Calu3 (cell line): Measurements from ENCODE around the gene CPEB4. TPM values are rescaled to one million over a fixed set of nuclear protein-coding genes. Genes with fewer than 3 reads are reported as not detected.

Experiments used
- BruUV-seq: library from RNA; stranded (reverse); fragments of 400-500 nt; replicated peaks from 2 replicates; lab custom pipeline; 2021; lab: Mats Ljungman, UMichigan
- CTCF ChIA-PET: fragments of 300-600 bp; sonication (Branson Sonifier 250); formaldehyde crosslinking; loops from one replicate; lab custom pipeline; 2022; ENCODE audit warnings: antibody characterized with exemption; lab: Charles Lee
- DNase-seq: peaks from one replicate; pipeline ENCODE4 v3.0.0; 2022
- H3K27ac Mint-ChIP-seq: one replicate; pipeline ENCODE4 v1.8.0; 2022; ENCODE audit warnings: mixed read lengths; ENCODE audit not compliant: unreplicated experiment
- H3K27me3 Mint-ChIP-seq: one replicate; pipeline ENCODE4 v1.8.0; 2022; ENCODE audit warnings: mixed read lengths; ENCODE audit not compliant: unreplicated experiment
- H3K36me3 Mint-ChIP-seq: one replicate; pipeline ENCODE4 v1.8.0; 2022; ENCODE audit warnings: mild to moderate bottlenecking, moderate library complexity, mixed read lengths; ENCODE audit not compliant: insufficient read depth, unreplicated experiment
- H3K4me1 Mint-ChIP-seq: one replicate; pipeline ENCODE4 v1.8.0; 2022; ENCODE audit warnings: mild to moderate bottlenecking, low read depth, mixed read lengths; ENCODE audit not compliant: unreplicated experiment
- H3K4me3 Mint-ChIP-seq: one replicate; pipeline ENCODE4 v1.8.0; 2022; ENCODE audit warnings: mild to moderate bottlenecking, low read depth, moderate library complexity, mixed read lengths; ENCODE audit not compliant: unreplicated experiment
- H3K9me3 Mint-ChIP-seq: one replicate; pipeline ENCODE4 v1.8.0; 2022; ENCODE audit warnings: low read depth, mixed read lengths; ENCODE audit not compliant: unreplicated experiment
- CTCF ChIP-seq: fragments of 200-600 bp; IDR thresholded peaks from one replicate; pipeline ENCODE4 v1.8.0; 2022; ENCODE audit warnings: antibody characterized with exemption; ENCODE audit not compliant: unreplicated experiment
- intact Hi-C: fragments of 100-400 bp; cut with micrococcal nuclease; formaldehyde crosslinking; loops from one replicate; pipeline ENCODE4 v1.10.0; 2022; ENCODE audit not compliant: unreplicated experiment
- total RNA-seq: library from RNA; stranded (reverse); gene quantifications from 2 replicates; pipeline ENCODE4 v1.2.3, GENCODE V29; 2022

Gene CPEB4
- total RNA-seq, 1 experiment from 2014 or later: 30.8 TPM

- peaks cover 22% of the 10 kb centered on the region for H3K4me1 Mint-ChIP-seq
- no peaks in the 10 kb centered on the region for H3K27me3 Mint-ChIP-seq
- no TSS peak for BruUV-seq
Measured at GRCh38 chr5:173919443-173919842, 31.3 kb downstream of the CPEB4 start.

GRCh38 chr5:173920024-173920753 is 32.0 kb downstream of the CPEB4 start:
- Mint-ChIP-seq H3K36me3 (no peaks in the 10 kb centered on the region), H3K9me3 (no peaks in the 10 kb centered on the region), H3K27me3 (no peaks in the 10 kb centered on the region), H3K27ac (no peak overlapping the region), H3K4me3 (no peak overlapping the region), H3K4me1 (peaks cover 29% of the 10 kb centered on the region)
- DNase-seq: no peak
- no TSS peak for BruUV-seq
- intact Hi-C loops: no loop called here
- TF ChIP-seq CTCF: no peak
- CTCF ChIA-PET: no interaction called here

More at GRCh38 chr5:173919443-173919842, 31.3 kb downstream of the CPEB4 start:
- Mint-ChIP-seq H3K9me3 (no peaks in the 10 kb centered on the region), H3K36me3 (no peaks in the 10 kb centered on the region), H3K4me3 (no peak overlapping the region), H3K27ac (no peak overlapping the region)
- DNase-seq: peak; percentile 55
- TF ChIP-seq CTCF: no peak
- CTCF ChIA-PET: interaction anchor here (1.0 kb wide), 1 partner anchor 31 kb away, joined by 5 read pairs; the partner anchor contains the start of gene CPEB4
- intact Hi-C loops: loop anchor here (1.0 to 2.0 kb wide), 7 partner anchors 31 to 301 kb away; partner anchors contain the start of gene CPEB4

- Mint-ChIP-seq H3K4me1 (peaks cover 31% of the 10 kb centered on the region), H3K27me3 (no peaks in the 10 kb centered on the region), H3K4me3 (no peak overlapping the region), H3K27ac (no peak overlapping the region), H3K36me3 (no peaks in the 10 kb centered on the region), H3K9me3 (no peaks in the 10 kb centered on the region)
- CTCF ChIA-PET: no interaction called here
- no TSS peak for BruUV-seq
- no peak for TF ChIP-seq CTCF
- intact Hi-C loops: no loop called here
- no peak for DNase-seq
Measured at GRCh38 chr5:173920866-173921555, 32.9 kb downstream of the CPEB4 start.

- Mint-ChIP-seq H3K4me1 (peaks cover 37% of the 10 kb centered on the region), H3K4me3 (no peak overlapping the region), H3K36me3 (no peaks in the 10 kb centered on the region), H3K27ac (no peak overlapping the region), H3K27me3 (no peaks in the 10 kb centered on the region), H3K9me3 (no peaks in the 10 kb centered on the region)
- intact Hi-C loops: no loop called here
- BruUV-seq: no TSS peak
- TF ChIP-seq CTCF: no peak
- CTCF ChIA-PET: no interaction called here
- DNase-seq: no peak
Measured at GRCh38 chr5:173922527-173922926, 34.4 kb downstream of the CPEB4 start.
